GM12891 (cell line): Measurements from ENCODE around the gene SFXN2.

Experiments used
- DNase-seq: peaks from one replicate; pipeline ENCODE4 v3.0.0; 2011; ENCODE audit warnings: low spot score; ENCODE audit not compliant: insufficient read length
- FAIRE-seq: peaks from 2 replicates; lab custom pipeline; 2011; peaks lifted over from hg19 to GRCh38; lab: Jason Lieb, UNC
- PAX5 ChIP-seq: IDR thresholded peaks from 2 replicates; pipeline ENCODE4 v1.6.1; 2011; ENCODE audit warnings: low read length, moderate library complexity, mild to moderate bottlenecking; ENCODE audit not compliant: insufficient read depth, severe bottlenecking
- POLR2A ChIP-seq: IDR thresholded peaks from 2 replicates; pipeline ENCODE4 v1.6.1; 2011; ENCODE audit warnings: low read depth, low read length, control low read depth
- POLR2AphosphoS5 ChIP-seq: IDR thresholded peaks from 2 replicates; pipeline ENCODE4 v1.6.1; 2011; ENCODE audit warnings: low read depth, low read length, control low read depth
- POU2F2 ChIP-seq: IDR thresholded peaks from 2 replicates; pipeline ENCODE4 v1.6.1; 2011; ENCODE audit warnings: low read depth, mild to moderate bottlenecking, control low read depth, low read length, moderate library complexity
- SPI1 ChIP-seq: IDR thresholded peaks from 2 replicates; pipeline ENCODE4 v1.6.1; 2011; ENCODE audit warnings: low read depth, low read length, control low read depth
- TAF1 ChIP-seq: IDR thresholded peaks from 2 replicates; pipeline ENCODE4 v1.6.1; 2011; ENCODE audit warnings: low read depth, low read length, control low read depth

SFXN2 gene

GRCh38 chr10:102718220-102718619, 3.8 kb downstream of the SFXN2 start:
- DNase-seq: no peak
- FAIRE-seq: no peak
- TF ChIP-seq POU2F2 (no peak), POLR2AphosphoS5 (no peak), TAF1 (no peak), POLR2A (no peak), PAX5 (no peak), SPI1 (no peak)

- FAIRE-seq: no peak
- TF ChIP-seq PAX5: no peak
- TF ChIP-seq POU2F2: no peak
- TF ChIP-seq POLR2AphosphoS5: no peak
- TF ChIP-seq SPI1: no peak
- no peak for TF ChIP-seq TAF1
- TF ChIP-seq POLR2A: no peak
- no peak for DNase-seq
Observed at GRCh38 chr10:102720337-102720736, 5.9 kb downstream of the SFXN2 start.

GRCh38 chr10:102720775-102721301, 6.4 kb downstream of the SFXN2 start:
- no peak for TF ChIP-seq TAF1
- no peak for TF ChIP-seq PAX5
- TF ChIP-seq POLR2AphosphoS5: no peak
- FAIRE-seq (no peak), DNase-seq (no peak)

- TF ChIP-seq PAX5: no peak
- TF ChIP-seq SPI1: no peak
- DNase-seq (no peak), FAIRE-seq (no peak)
Observed at GRCh38 chr10:102721954-102722353, 7.5 kb downstream of the SFXN2 start.

- FAIRE-seq (no peak), DNase-seq (no peak)
- TF ChIP-seq POLR2A (no peak), POLR2AphosphoS5 (no peak)
Observed at GRCh38 chr10:102723989-102724388, 9.6 kb downstream of the SFXN2 start.

- DNase-seq (no peak), FAIRE-seq (no peak)
- TF ChIP-seq POLR2AphosphoS5 (no peak), TAF1 (no peak), PAX5 (no peak), POLR2A (no peak), SPI1 (no peak), POU2F2 (no peak)
Observed at GRCh38 chr10:102726274-102726673, 11.8 kb downstream of the SFXN2 start.

GRCh38 chr10:102727037-102727818, 12.8 kb downstream of the SFXN2 start:
- DNase-seq (no peak), FAIRE-seq (no peak)
- TF ChIP-seq TAF1: no peak
- TF ChIP-seq POLR2AphosphoS5: no peak
- TF ChIP-seq POLR2A: no peak
- TF ChIP-seq SPI1: no peak
- no peak for TF ChIP-seq POU2F2
- TF ChIP-seq PAX5: no peak

- FAIRE-seq (peak; percentile 52), DNase-seq (peak; percentile 42)
- TF ChIP-seq TAF1: no peak
Observed at GRCh38 chr10:102729029-102730026, 14.9 kb downstream of the SFXN2 start.

- DNase-seq: no peak
- FAIRE-seq: no peak
- TF ChIP-seq POLR2AphosphoS5 (no peak), TAF1 (no peak), PAX5 (no peak)
Observed at GRCh38 chr10:102731222-102731800, 16.9 kb downstream of the SFXN2 start.

- DNase-seq (no peak), FAIRE-seq (no peak)
- TF ChIP-seq POU2F2: no peak
- no peak for TF ChIP-seq POLR2A
- TF ChIP-seq POLR2AphosphoS5: no peak
- TF ChIP-seq SPI1: no peak
- no peak for TF ChIP-seq TAF1
- TF ChIP-seq PAX5: no peak
Observed at GRCh38 chr10:102732661-102733060, 18.2 kb downstream of the SFXN2 start.
